IgD-negative memory B cell (primary cell): ENCODE measurements around the gene SCO2. TPM values are rescaled to one million over a fixed set of nuclear protein-coding genes. Genes with fewer than 3 reads are reported as not detected.

ENCODE experiments used
- H3K27ac Mint-ChIP-seq, 3 donors: one replicate each; pipeline ENCODE4 v1.8.0; 2020 to 2022; ENCODE audit warnings: mild to moderate bottlenecking in 3 of 3, mixed read lengths in 3 of 3, moderate library complexity in 1 of 3
- H3K27me3 Mint-ChIP-seq: one replicate; pipeline ENCODE4 v1.8.0; 2021; ENCODE audit warnings: mixed read lengths
- H3K36me3 Mint-ChIP-seq: one replicate; pipeline ENCODE4 v1.8.0; 2020; ENCODE audit warnings: mild to moderate bottlenecking, mixed read lengths
- H3K4me1 Mint-ChIP-seq, 3 donors: one replicate each; pipeline ENCODE4 v1.8.0; 2020 to 2022; ENCODE audit warnings: mixed read lengths in 3 of 3, mild to moderate bottlenecking in 1 of 3
- H3K4me3 Mint-ChIP-seq, 4 donors: one replicate each; pipeline ENCODE4 v1.8.0; 2020 to 2022; ENCODE audit warnings: mild to moderate bottlenecking in 4 of 4, mixed read lengths in 4 of 4, moderate library complexity in 3 of 4
- H3K9me3 Mint-ChIP-seq, 3 donors: one replicate each; pipeline ENCODE4 v1.8.0; 2020 to 2021; ENCODE audit warnings: mixed read lengths in 3 of 3, mild to moderate bottlenecking in 1 of 3
- polyA plus RNA-seq: library from polyadenylated mRNA; unstranded; fragments of 300-500 nt; fragmentation: Illumina TruSeq; gene quantifications from one replicate; pipeline ENCODE4 v1.2.3, GENCODE V29; 2021

The SCO2 gene
- 11.8 TPM for polyA plus RNA-seq

DNA sequence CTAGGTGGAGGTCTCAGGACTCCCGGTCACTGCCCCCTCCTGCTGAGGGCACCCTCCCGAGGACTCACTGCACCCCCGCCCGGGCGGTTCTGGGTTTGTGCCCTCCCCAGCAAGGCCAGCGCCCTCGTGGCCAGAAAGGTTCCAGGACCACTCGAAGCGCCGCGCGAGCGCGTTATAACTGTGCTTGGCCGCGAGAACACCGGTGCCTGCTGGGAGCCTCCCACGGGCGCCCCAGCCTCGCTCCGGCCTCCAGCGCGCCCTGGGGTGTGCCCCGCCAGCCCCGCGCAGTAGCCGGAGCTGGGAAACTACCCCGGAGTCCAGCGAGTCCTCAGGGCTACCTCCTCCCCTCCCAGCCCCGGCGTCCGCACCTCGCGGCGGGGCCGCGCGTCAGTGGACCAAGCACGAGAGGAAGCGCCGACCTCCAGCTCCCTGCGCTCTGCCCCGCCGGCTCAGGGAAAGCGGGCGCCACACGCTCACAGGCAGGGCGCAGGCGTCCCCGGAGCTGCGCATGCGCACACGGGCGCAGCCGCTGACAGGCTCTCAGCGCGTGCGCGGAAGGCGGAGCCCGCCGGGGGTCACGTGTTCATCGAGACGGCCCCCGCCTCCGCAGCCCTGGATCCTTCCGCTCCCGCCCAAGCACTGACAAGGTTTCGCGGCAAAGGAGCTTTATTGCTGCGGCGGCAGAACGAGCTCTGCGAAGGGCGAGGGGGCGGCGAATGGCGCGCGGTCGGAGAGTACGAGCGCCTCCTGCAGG lies at the start of gene SCO2:
Gene SCO2 (minus strand): TSS at position 495 of the 754 bp plus-strand sequence. CDS start 1,187 bp downstream, outside the sequence.
- H3K9me3 Mint-ChIP-seq, result no peaks in the 10 kb centered on the region
- H3K36me3 Mint-ChIP-seq, result no peaks in the 10 kb centered on the region
- peak within 1 kb of the TSS; percentile 80 to 96 (median 91) for H3K4me3 Mint-ChIP-seq
- peak within 1 kb of the TSS; percentile 88 to 98 (median 94) for H3K27ac Mint-ChIP-seq
- peaks cover 18 to 20% (median 18%) of the 10 kb centered on the region in 3 donors for H3K4me1 Mint-ChIP-seq
- H3K27me3 Mint-ChIP-seq, result no peaks in the 10 kb centered on the region

DNA sequence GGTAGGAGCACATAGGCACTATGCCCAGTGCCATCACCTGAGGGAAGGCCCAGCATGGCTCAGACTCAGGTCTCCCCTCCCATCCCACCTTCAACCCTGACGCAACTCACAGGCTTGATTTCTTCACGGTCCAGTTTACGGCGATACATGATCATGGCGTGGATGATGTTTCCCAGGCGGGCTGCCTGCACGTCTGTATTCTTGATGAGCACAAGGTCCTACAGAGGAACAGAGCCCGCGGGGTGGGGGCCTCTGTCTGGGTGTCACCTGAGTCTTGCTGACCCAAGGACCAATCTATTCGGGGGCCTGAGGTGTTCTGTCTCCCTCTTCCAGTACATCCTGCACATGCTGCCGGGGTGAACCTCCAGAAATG lies 49.0 kb upstream of the SCO2 start:
- Mint-ChIP-seq H3K36me3 (peaks cover 5% of the 10 kb centered on the region), H3K27me3 (peaks cover 2% of the 10 kb centered on the region), H3K27ac (no peak overlapping the region), H3K9me3 (no peaks in the 10 kb centered on the region), H3K4me1 (peaks cover 0 to 3% (median 1%) of the 10 kb centered on the region in 3 donors), H3K4me3 (no peak overlapping the region)

- no peaks in the 10 kb centered on the region for H3K9me3 Mint-ChIP-seq
- no peak overlapping the region for H3K4me3 Mint-ChIP-seq
Measured at GRCh38 chr22:50573491-50574382, 48.3 kb upstream of the SCO2 start.

DNA sequence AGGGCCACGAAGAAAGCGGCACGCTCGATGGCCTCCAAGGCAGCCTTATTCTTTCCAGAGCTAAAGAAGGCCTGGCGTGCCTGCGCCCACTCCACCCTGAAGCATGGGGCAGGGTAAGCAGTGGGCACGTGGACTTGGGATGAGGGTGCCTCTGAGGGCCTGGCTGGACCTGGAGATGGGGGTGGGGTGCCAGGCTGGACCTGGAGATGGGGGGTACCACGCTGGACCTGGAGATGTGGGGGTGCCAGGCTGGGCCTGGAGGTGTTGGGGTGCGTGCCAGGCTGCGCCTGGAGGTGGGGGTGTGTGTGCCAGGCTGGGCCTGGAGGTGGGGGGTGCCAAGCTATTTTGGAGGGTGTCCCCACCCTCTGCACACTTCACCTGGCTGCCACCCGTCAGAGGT lies 47.6 kb upstream of the SCO2 start:
- peaks cover 0 to 4% (median 1%) of the 10 kb centered on the region in 3 donors for H3K4me1 Mint-ChIP-seq
- H3K36me3 Mint-ChIP-seq, result peaks cover 6% of the 10 kb centered on the region
- no peak overlapping the region for H3K4me3 Mint-ChIP-seq
- no peaks in the 10 kb centered on the region for H3K9me3 Mint-ChIP-seq
- H3K27ac Mint-ChIP-seq, result no peak overlapping the region
- peaks cover 2% of the 10 kb centered on the region for H3K27me3 Mint-ChIP-seq

More at GRCh38 chr22:50573491-50574382, 48.3 kb upstream of the SCO2 start:
- Mint-ChIP-seq H3K27me3 (peaks cover 2% of the 10 kb centered on the region), H3K27ac (peak overlapping the region in 1 of 3 donors; percentile 53), H3K36me3 (peaks cover 6% of the 10 kb centered on the region), H3K4me1 (peaks cover 0 to 4% (median 1%) of the 10 kb centered on the region in 3 donors)

DNA sequence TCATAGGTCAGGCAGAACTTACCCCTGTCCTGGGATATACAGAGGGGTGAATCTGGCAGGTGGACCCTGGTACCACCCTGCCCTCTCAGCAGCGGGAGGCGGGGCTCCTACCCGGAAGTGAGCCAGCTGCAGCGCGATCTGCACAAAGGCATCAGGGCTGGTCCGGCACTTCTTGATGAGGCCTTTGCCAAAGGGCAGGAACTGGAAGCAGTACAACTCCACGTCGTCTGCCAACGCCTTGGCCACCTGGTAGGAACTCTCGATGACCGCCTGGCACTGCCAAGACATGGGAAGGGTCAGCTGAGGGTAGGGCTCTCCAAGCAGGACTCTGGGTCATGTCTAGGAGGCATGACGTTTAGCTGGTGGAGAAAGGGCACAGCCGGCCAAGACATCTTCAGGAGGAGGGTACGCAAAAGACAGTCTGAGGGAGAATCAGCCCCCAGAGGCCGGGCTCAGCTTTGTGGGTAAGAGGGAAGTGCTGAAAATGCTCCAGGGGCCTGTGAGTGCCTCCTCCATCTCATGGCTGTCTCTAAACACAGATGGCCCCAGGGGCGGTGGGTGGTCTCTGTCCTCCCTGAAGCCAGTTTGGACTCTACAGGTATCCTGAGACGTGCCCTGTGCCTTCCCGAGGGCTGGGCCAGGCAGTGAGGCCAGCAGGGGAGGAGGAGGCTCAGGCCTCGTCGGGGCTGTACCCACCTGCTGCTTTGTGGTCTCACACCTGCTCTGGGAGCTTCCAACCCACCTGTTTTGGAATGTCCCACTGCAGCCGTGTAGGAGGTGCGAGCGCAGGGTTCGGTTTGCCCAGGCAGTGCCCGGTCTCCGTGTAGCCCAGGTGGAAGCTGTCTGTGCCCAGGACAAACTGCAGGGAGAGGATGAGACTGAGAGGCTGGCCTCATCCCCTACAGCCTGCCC lies 46.1 kb upstream of the SCO2 start:
- no peaks in the 10 kb centered on the region for H3K9me3 Mint-ChIP-seq
- H3K36me3 Mint-ChIP-seq, result peaks cover 10% of the 10 kb centered on the region
- H3K4me3 Mint-ChIP-seq, result no peak overlapping the region
- peaks cover 2% of the 10 kb centered on the region for H3K27me3 Mint-ChIP-seq
- peaks cover 0 to 2% (median 1%) of the 10 kb centered on the region in 3 donors for H3K4me1 Mint-ChIP-seq
- H3K27ac Mint-ChIP-seq, result no peak overlapping the region

DNA sequence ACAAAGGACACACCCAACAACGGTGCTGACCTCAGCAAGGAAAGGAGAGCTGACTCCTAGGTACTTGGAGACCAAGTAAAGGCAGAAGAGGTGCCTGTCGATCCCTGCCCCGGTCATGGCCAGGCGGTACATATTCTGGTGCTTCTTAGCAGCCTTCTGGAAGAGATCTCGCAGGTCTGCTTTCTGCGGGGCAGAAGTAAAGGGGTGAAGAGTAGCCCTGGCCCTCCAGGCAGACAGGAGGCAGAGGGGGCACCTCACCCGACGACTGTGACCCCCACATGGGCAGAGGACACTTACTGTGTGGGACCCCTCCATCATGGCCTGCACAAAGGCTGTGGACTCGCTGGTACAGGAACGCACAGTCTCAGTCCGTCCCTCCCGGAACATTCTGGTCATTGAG lies 45.5 kb upstream of the SCO2 start:
- Mint-ChIP-seq H3K4me3 (no peak overlapping the region), H3K4me1 (peaks cover 0 to 2% (median 1%) of the 10 kb centered on the region in 3 donors), H3K9me3 (no peaks in the 10 kb centered on the region), H3K36me3 (peaks cover 11% of the 10 kb centered on the region), H3K27ac (no peak overlapping the region), H3K27me3 (peaks cover 2% of the 10 kb centered on the region)

DNA sequence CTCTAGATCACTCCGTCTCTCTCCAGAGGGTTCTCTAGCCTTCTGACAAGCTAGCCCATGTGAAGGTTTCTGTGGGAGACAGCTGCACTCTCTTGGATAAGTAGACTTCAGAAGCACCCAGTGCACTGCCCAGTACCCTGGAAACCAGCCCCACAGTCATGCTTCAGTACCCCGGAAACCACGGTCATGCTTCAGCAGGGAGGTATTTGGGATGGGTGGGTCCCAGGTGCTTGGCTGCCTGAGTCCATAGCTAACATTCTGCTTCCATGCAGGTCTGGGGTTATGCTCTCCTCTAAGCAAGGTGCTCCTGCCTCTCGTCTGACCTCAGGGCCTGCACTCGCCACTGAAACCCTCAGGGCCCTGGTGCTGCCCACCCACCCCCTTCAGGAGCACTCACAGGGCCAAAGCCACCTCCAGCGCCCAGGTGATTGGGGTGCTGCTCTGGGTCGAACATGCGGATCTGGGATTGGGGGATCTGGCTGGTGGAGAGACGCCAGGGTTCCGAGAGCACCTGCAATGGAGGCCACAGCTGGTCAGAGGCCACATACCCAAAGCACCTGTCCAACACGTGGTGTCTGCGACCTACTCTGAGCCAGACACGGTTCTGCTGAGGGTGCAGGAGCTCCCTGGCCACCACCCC lies 44.6 kb upstream of the SCO2 start:
- H3K36me3 Mint-ChIP-seq, result peaks cover 11% of the 10 kb centered on the region
- peaks cover 0 to 2% (median 1%) of the 10 kb centered on the region in 3 donors for H3K4me1 Mint-ChIP-seq
- H3K27me3 Mint-ChIP-seq, result peaks cover 2% of the 10 kb centered on the region
- peak overlapping the region in 1 of 4 donors; percentile 17 for H3K4me3 Mint-ChIP-seq
- no peaks in the 10 kb centered on the region for H3K9me3 Mint-ChIP-seq
- peak overlapping the region in 1 of 3 donors; percentile 47 for H3K27ac Mint-ChIP-seq

- Mint-ChIP-seq H3K27ac (no peak overlapping the region), H3K9me3 (no peaks in the 10 kb centered on the region), H3K4me3 (no peak overlapping the region), H3K27me3 (peaks cover 2% of the 10 kb centered on the region), H3K36me3 (peaks cover 11% of the 10 kb centered on the region), H3K4me1 (peaks cover 0 to 2% (median 1%) of the 10 kb centered on the region in 3 donors)
Measured at GRCh38 chr22:50569041-50569459, 43.7 kb upstream of the SCO2 start.

- Mint-ChIP-seq H3K36me3 (peaks cover 11% of the 10 kb centered on the region), H3K4me3 (no peak overlapping the region), H3K9me3 (no peaks in the 10 kb centered on the region), H3K4me1 (peaks cover 0 to 2% (median 1%) of the 10 kb centered on the region in 3 donors), H3K27ac (no peak overlapping the region), H3K27me3 (peaks cover 2% of the 10 kb centered on the region)
Measured at GRCh38 chr22:50568626-50569025, 43.2 kb upstream of the SCO2 start.

GRCh38 chr22:50567721-50568252 lies 42.4 kb upstream of the SCO2 start:
- Mint-ChIP-seq H3K9me3 (no peaks in the 10 kb centered on the region), H3K27ac (no peak overlapping the region), H3K4me3 (no peak overlapping the region), H3K4me1 (peaks cover 0 to 10% (median 4%) of the 10 kb centered on the region in 3 donors), H3K27me3 (peaks cover 4% of the 10 kb centered on the region), H3K36me3 (peaks cover 11% of the 10 kb centered on the region)

- no peaks in the 10 kb centered on the region for H3K9me3 Mint-ChIP-seq
- H3K4me1 Mint-ChIP-seq, result peaks cover 0 to 8% (median 2%) of the 10 kb centered on the region in 3 donors
- H3K4me3 Mint-ChIP-seq, result peak overlapping the region in 1 of 4 donors; percentile 85
- no peak overlapping the region for H3K27ac Mint-ChIP-seq
- peaks cover 4% of the 10 kb centered on the region for H3K27me3 Mint-ChIP-seq
- H3K36me3 Mint-ChIP-seq, result peaks cover 6% of the 10 kb centered on the region
Measured at GRCh38 chr22:50564289-50564688, 38.9 kb upstream of the SCO2 start.

- Mint-ChIP-seq H3K27me3 (peaks cover 4% of the 10 kb centered on the region), H3K9me3 (no peaks in the 10 kb centered on the region), H3K4me1 (peaks cover 0 to 8% (median 2%) of the 10 kb centered on the region in 3 donors), H3K4me3 (peak overlapping the region; percentile 85 to 95 (median 93)), H3K27ac (peak overlapping the region in 2 of 3 donors; percentile 35 to 88), H3K36me3 (peaks cover 6% of the 10 kb centered on the region)
Measured at GRCh38 chr22:50563413-50564160, 38.2 kb upstream of the SCO2 start.
